Psoas muscle (tissue), 8 donors: ENCODE data around the gene IFNL2. TPM values are rescaled to one million over a fixed set of nuclear protein-coding genes. Genes with fewer than 3 reads are reported as not detected.
"Not testable (repeated sequence)": the region's sequence is repeated elsewhere in the genome, so short reads cannot be mapped to it uniquely, and the experiment has no call there.

Experiments used
- ATAC-seq, 4 donors: fragments of 200-7000 bp; cut with Tn5 transposase; one replicate each; pipeline ENCODE4 v1.9.1; 2020; ENCODE audit warnings: moderate library complexity in 3 of 4, mild to moderate bottlenecking in 2 of 4
- DNase-seq, 2 donors: peaks; one replicate each; pipeline ENCODE4 v3.0.0-alpha.2; 2020
- H3K27ac ChIP-seq: fragments of 200-600 bp; one replicate; pipeline ENCODE4 v1.8.0; 2022
- H3K27me3 ChIP-seq, 3 donors: fragments of 200-600 bp in 1 of 3; one replicate each; pipeline versions ENCODE4 v1.6.1 to v1.8.0; 2013 to 2022; ENCODE audit warnings: low read length in 2 of 3, mild to moderate bottlenecking in 2 of 3, moderate library complexity in 1 of 3; ENCODE audit not compliant: insufficient read depth in 3 of 3
- H3K36me3 ChIP-seq, 2 donors: fragments of 200-600 bp in 1 of 2; one replicate each; pipeline versions ENCODE4 v1.6.1 to v1.8.0; 2013 to 2022; ENCODE audit warnings: low read depth in 1 of 2, mild to moderate bottlenecking in 1 of 2, moderate library complexity in 1 of 2; ENCODE audit not compliant: insufficient read depth in 1 of 2
- H3K4me1 ChIP-seq: fragments of 200-600 bp; one replicate; pipeline ENCODE4 v1.8.0; 2022
- H3K4me3 ChIP-seq: fragments of 200-600 bp; one replicate; pipeline ENCODE4 v1.8.0; 2022; ENCODE audit warnings: mild to moderate bottlenecking
- H3K9me3 ChIP-seq: fragments of 200-600 bp; one replicate; pipeline ENCODE4 v1.8.0; 2022
- WGBS, 3 donors: extraction: QIAGEN DNeasy Blood & Tissue Kit; methylation state at CpG; one replicate each; pipeline versions ENCODE4 v1.1.6 to v1.1.7; 2013; 5-methylcytosine and 5-hydroxymethylcytosine counted together
- intact Hi-C, 2 donors: fragments of 100-400 bp; cut with DNase I; formaldehyde crosslinking; loops; one replicate each; pipeline versions ENCODE4 v1.11.0 to v1.14.2; 2022
- long read RNA-seq, 2 donors: library from polyadenylated mRNA; unstranded; transcript quantifications; one replicate each; pipeline ENCODE4 v2.0.0, GENCODE V29; 2021
- polyA plus RNA-seq, 3 donors: library from polyadenylated mRNA; stranded (reverse); fragments of 200-250 nt; gene quantifications; one replicate each; pipeline ENCODE4 v1.2.3, GENCODE V29; 2013
- total RNA-seq, 4 donors: library from RNA; stranded (reverse); fragmentation: NEBNext Ultra II Directional in 2 of 4; extraction: Animal tissue kit (Norgen Biotek cat#: 25700) in 2 of 4; gene quantifications; one replicate each; pipeline versions ENCODE4 v1.2.1 to v1.2.4, GENCODE V29; 2021 to 2023
- TF ChIP-seq, protein P1 (sequence below): fragments of 200-600 bp; IDR thresholded peaks from one replicate; pipeline ENCODE4 v1.8.0; 2022; ENCODE audit warnings: antibody characterized with exemption
- donor health status: healthy with polysubstance abuse.
- donor health status: DM: no; HTN: no; CAD: no; lungs with moderate emphysema.
- donor health status: Bipolar disorder and iron deficiency.
- donor health status: healthy.
- donor health status: DM: yes; HTN: yes; CAD: no.
- donor health status: DM: no; HTN: no; CAD: no.
- donor health status: DM: no; HTN: no; CAD: no.
- donor health status: DM: yes; HTN: yes; CAD: no.

IFNL2 gene
- not detected for total RNA-seq
- not detected for polyA plus RNA-seq
- long read RNA-seq, donor 1 = 0 reads
- long read RNA-seq, donor 2 = 0 reads

DNA sequence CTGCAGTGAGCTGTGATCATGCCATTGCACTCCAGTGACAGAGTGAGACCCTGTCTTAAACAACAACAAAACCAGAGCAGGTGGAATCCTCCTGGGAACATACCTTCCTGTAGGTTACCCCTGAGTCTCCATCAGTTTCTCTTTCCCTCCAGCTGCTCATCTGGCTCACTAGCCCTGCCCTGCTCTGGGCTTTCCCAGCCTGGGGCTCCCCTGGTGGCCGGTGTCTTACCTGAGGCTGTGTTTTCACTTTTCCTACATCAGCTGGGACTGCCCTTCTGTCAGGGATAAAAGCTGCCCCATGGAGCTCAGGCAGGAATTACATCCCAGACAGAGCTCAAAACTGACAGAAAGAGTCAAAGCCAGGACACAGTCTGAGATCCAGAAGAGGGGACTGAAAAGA, at the start of gene IFNL2:
IFNL2 (plus strand) TSS at position 312 of the 400 bp plus-strand sequence. CDS start 173 bp downstream, outside the sequence.
- intact Hi-C loops, H3K4me1 ChIP-seq, H3K27ac ChIP-seq, H3K36me3 ChIP-seq, H3K4me3 ChIP-seq, ATAC-seq, DNase-seq, H3K9me3 ChIP-seq: not testable (repeated sequence)
- WGBS, 3 donors = no CpG with 5 or more reads among the region's 1 CpG
- H3K27me3 ChIP-seq = peaks cover 0 to 44% (median 23%) of the 10 kb centered on the region in 3 donors

DNA sequence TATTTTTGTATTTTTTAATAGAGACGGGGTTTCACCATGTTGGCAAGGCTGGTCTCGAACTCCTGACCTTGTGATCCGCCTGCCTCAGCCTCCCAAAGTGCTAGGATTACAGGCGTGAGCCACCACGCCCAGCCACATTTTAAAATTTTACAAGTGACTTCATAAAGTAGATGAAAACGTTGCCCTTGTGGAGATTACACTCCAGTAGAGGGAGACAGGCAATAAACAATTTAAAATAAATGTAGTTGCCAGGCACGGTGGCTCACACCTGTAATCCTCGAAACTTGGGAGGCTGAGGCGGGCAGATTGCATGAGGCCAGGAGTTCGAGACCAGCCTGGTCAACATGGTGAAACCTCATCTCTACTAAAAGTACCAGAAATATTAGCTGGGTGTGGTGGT, 49.1 kb upstream of the IFNL2 start:
- H3K4me1 ChIP-seq, H3K36me3 ChIP-seq, H3K9me3 ChIP-seq, H3K27ac ChIP-seq, ATAC-seq, intact Hi-C loops, H3K4me3 ChIP-seq, DNase-seq: not testable (repeated sequence)
- WGBS, 3 donors = 68 to 72% (median 68%) methylated on average over 10 of the region's 10 CpGs
- H3K27me3 ChIP-seq = peaks cover 0 to 42% (median 8%) of the 10 kb centered on the region in 3 donors

DNA sequence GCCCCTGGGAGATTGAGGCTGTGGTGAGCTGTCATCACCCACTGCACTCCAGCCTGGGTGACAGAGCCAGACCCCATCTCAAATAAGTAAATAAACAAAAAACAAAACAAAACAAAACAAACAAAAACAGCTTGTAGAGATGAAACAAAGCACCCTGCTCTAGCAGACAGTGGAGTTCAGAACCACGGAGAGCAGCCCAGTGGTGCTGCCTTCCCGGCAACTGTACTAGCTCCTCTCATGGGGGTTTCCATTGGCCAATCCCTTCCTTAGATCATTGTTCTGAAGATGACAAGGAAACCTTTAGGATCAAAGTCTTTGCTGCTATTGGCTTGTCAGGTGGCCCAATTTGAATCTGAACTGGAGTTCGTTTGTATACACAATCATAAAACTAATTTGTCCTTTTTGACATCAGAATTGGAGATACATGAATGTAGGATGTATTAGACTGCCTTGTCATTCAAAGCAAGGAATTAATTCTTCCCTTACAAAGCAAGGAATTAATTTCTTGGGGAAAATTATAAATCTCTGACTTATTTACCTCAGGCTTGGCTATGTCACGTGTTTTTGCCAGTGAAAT, 44.4 kb upstream of the IFNL2 start:
- no peak for ATAC-seq
- peaks cover 0 to 38% (median 8%) of the 10 kb centered on the region in 3 donors for H3K27me3 ChIP-seq
- H3K36me3 ChIP-seq = no peaks in the 10 kb centered on the region
- 17 to 26% (median 18%) methylated on average over 4 of the region's 4 CpGs for WGBS, 3 donors
- no peak overlapping the region for H3K27ac ChIP-seq
- no peak overlapping the region for H3K4me3 ChIP-seq
- intact Hi-C loops = no loop called here
- TF ChIP-seq, protein P1, sequence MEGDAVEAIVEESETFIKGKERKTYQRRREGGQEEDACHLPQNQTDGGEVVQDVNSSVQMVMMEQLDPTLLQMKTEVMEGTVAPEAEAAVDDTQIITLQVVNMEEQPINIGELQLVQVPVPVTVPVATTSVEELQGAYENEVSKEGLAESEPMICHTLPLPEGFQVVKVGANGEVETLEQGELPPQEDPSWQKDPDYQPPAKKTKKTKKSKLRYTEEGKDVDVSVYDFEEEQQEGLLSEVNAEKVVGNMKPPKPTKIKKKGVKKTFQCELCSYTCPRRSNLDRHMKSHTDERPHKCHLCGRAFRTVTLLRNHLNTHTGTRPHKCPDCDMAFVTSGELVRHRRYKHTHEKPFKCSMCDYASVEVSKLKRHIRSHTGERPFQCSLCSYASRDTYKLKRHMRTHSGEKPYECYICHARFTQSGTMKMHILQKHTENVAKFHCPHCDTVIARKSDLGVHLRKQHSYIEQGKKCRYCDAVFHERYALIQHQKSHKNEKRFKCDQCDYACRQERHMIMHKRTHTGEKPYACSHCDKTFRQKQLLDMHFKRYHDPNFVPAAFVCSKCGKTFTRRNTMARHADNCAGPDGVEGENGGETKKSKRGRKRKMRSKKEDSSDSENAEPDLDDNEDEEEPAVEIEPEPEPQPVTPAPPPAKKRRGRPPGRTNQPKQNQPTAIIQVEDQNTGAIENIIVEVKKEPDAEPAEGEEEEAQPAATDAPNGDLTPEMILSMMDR = no peak
- no peaks in the 10 kb centered on the region for H3K9me3 ChIP-seq
- H3K4me1 ChIP-seq = no peaks in the 10 kb centered on the region
- DNase-seq = no peak

DNA sequence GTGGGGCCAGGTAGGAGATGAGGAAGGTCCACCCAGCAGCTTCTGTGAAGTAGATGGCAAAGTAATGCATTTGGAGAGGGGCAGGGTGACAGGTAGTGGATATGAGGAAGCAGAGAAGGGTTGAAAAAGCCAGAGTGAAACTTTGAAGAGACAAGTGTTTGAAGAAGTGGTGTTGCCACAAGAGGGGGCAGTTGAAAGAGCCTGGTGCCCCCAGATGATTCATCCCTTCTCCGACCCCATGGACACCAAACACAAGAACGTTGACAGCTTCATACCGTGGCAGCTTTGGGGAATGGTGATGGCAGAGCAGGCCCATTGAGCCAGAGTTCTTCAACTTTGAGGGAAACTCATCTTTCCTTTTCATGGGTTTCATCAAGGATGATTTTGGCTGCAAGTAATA, 43.3 kb upstream of the IFNL2 start:
- no peak for DNase-seq
- WGBS, 3 donors = 23 to 30% (median 29%) methylated on average over 3 of the region's 3 CpGs
- Histone ChIP-seq H3K9me3 (no peaks in the 10 kb centered on the region), H3K27ac (no peak overlapping the region), H3K36me3 (no peaks in the 10 kb centered on the region), H3K27me3 (peaks cover 0 to 29% (median 5%) of the 10 kb centered on the region in 3 donors), H3K4me3 (no peak overlapping the region), H3K4me1 (no peaks in the 10 kb centered on the region)
- TF ChIP-seq, protein P1 = no peak
- ATAC-seq = no peak
- intact Hi-C loops = no loop called here

DNA sequence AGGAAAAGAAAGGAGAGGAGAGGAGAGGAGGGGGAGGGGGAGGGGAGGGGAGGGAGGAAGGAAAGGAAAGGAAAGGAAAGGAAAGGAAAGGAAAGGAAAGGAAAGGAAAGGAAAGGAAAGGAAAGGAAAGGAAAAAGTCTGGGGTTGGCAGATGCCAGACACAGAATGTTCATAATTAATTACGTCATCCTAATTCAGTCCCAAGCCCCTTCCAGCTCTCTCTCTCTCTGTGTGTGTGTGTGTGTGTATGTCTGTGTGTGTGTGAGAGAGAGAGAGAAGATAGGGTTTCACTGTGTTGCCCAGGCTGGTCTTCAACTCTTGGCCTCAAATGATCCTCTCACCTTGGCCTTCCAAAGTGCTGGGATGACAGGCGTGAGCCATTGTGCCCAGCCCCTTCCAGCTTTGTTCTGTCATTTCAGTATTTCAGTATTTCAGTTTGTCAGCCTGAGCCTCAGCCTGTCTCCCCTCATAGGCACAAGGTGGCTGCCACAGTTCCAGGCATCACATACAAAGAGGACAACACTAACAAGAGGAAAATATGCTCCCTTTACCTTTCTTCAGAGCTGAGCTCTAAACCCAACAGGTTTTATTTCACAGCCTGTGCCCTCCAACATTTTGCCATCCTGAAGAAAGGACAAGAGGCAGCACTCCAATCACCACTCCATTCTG, 38.0 kb upstream of the IFNL2 start:
- Histone ChIP-seq H3K27ac (no peak overlapping the region), H3K36me3 (no peaks in the 10 kb centered on the region), H3K9me3 (no peaks in the 10 kb centered on the region), H3K27me3 (peaks cover 0 to 9% (median 2%) of the 10 kb centered on the region in 3 donors), H3K4me1 (no peaks in the 10 kb centered on the region), H3K4me3 (no peak overlapping the region)
- 48 to 71% (median 68%) methylated on average over 2 of the region's 2 CpGs for WGBS, 3 donors
- DNase-seq (no peak), ATAC-seq (no peak)
- intact Hi-C loops = no loop called here
- TF ChIP-seq, protein P1 = no peak
